ENCODE data around the gene CLINT1. TPM values are rescaled to one million over a fixed set of nuclear protein-coding genes. Genes with fewer than 3 reads are reported as not detected.

The CLINT1 gene
- total RNA-seq, 1 donor from 2014 or later: 72.4 TPM

GRCh38 chr5:157747173-157747740, 111.7 kb downstream of the CLINT1 start:
- TF ChIP-seq CTCF (IDR thresholded peaks at IDR 0.05): no peak
- Mint-ChIP-seq H3K36me3 (ENCODE audit: low read depth) (no peaks in the 10 kb centered on the region), H3K9me3 (ENCODE audit: low read depth) (no peaks in the 10 kb centered on the region), H3K4me1 (ENCODE audit: low read depth) (peaks cover 53% of the 10 kb centered on the region), H3K27me3 (ENCODE audit: low read depth) (no peaks in the 10 kb centered on the region), H3K27ac (ENCODE audit: unreplicated experiment) (peak overlapping the region; percentile 91), H3K4me3 (ENCODE audit: unreplicated experiment) (no peak overlapping the region)
- no peak for DNase-seq (ENCODE audit: low spot score)

- Mint-ChIP-seq H3K9me3 (ENCODE audit: low read depth) (no peaks in the 10 kb centered on the region), H3K27ac (ENCODE audit: unreplicated experiment) (no peak overlapping the region), H3K4me3 (ENCODE audit: unreplicated experiment) (peak overlapping the region; percentile 79), H3K27me3 (ENCODE audit: low read depth) (no peaks in the 10 kb centered on the region), H3K36me3 (ENCODE audit: low read depth) (no peaks in the 10 kb centered on the region), H3K4me1 (ENCODE audit: low read depth) (peaks cover 46% of the 10 kb centered on the region)
- no peak for TF ChIP-seq CTCF (IDR thresholded peaks at IDR 0.05)
- no peak for DNase-seq (ENCODE audit: low spot score)
Observed at GRCh38 chr5:157745041-157745456, 113.9 kb downstream of the CLINT1 start.

GRCh38 chr5:157744051-157745011, 114.6 kb downstream of the CLINT1 start:
- peaks cover 39% of the 10 kb centered on the region for H3K4me1 Mint-ChIP-seq (ENCODE audit: low read depth)
- H3K27me3 Mint-ChIP-seq (ENCODE audit: low read depth): no peaks in the 10 kb centered on the region
- peak overlapping the region; percentile 79 for H3K4me3 Mint-ChIP-seq (ENCODE audit: unreplicated experiment)
- H3K36me3 Mint-ChIP-seq (ENCODE audit: low read depth): peaks cover 2% of the 10 kb centered on the region
- peak overlapping the region; percentile 63 for H3K27ac Mint-ChIP-seq (ENCODE audit: unreplicated experiment)
- TF ChIP-seq CTCF (IDR thresholded peaks at IDR 0.05): no peak
- DNase-seq (ENCODE audit: low spot score): no peak
- no peaks in the 10 kb centered on the region for H3K9me3 Mint-ChIP-seq (ENCODE audit: low read depth)

GRCh38 chr5:157743163-157744050, 115.5 kb downstream of the CLINT1 start, which contains the start of gene LSM11:
Gene LSM11, plus strand, starts transcription at chr5:157743712. Its CDS starts 39 bp downstream, at chr5:157743751.
- H3K4me3 Mint-ChIP-seq (ENCODE audit: unreplicated experiment): peak within 1 kb of the TSS; percentile 79
- peaks cover 30% of the 10 kb centered on the region for H3K4me1 Mint-ChIP-seq (ENCODE audit: low read depth)
- no peaks in the 10 kb centered on the region for H3K9me3 Mint-ChIP-seq (ENCODE audit: low read depth)
- no peaks in the 10 kb centered on the region for H3K27me3 Mint-ChIP-seq (ENCODE audit: low read depth)
- peak within 1 kb of the TSS; percentile 63 for H3K27ac Mint-ChIP-seq (ENCODE audit: unreplicated experiment)
- peak; percentile 95 for DNase-seq (ENCODE audit: low spot score)
- TF ChIP-seq CTCF (IDR thresholded peaks at IDR 0.05): peak; percentile 99
- peaks cover 5% of the 10 kb centered on the region for H3K36me3 Mint-ChIP-seq (ENCODE audit: low read depth)

Measured in chondrocyte (in vitro differentiated cells).